IMR-90 (cell line): Measurements from ENCODE around the gene SPON1.

Experiments
- BHLHE40 ChIP-seq: fragments of 150-350 bp; IDR thresholded peaks from 2 replicates; pipeline ENCODE4 v1.6.1; 2016; ENCODE audit warnings: mild to moderate bottlenecking, low read depth, low read length
- CTCF ChIP-seq: conservative IDR thresholded peaks from 2 replicates; pipeline ENCODE4 v1.5.1; 2012; ENCODE audit warnings: mild to moderate bottlenecking, low read depth, low read length, improper control_type of control experiment
- ELK1 ChIP-seq: fragments of 150-350 bp; IDR thresholded peaks from 2 replicates; pipeline ENCODE4 v1.6.1; 2016; ENCODE audit warnings: low read depth, mild to moderate bottlenecking, low read length, moderate library complexity, borderline replicate concordance
- MAFK ChIP-seq: IDR thresholded peaks from 2 replicates; pipeline ENCODE4 v1.6.1; 2012; ENCODE audit warnings: low read depth, low read length, improper control_type of control experiment
- MAZ ChIP-seq: IDR thresholded peaks from 2 replicates; pipeline ENCODE4 v1.6.1; 2012; ENCODE audit warnings: low read depth, mild to moderate bottlenecking, low read length, improper control_type of control experiment, moderate library complexity, borderline replicate concordance
- POLR2A ChIP-seq: IDR thresholded peaks from 2 replicates; pipeline ENCODE4 v1.6.1; 2012; ENCODE audit warnings: mild to moderate bottlenecking, low read depth, low read length
- RAD21 ChIP-seq: IDR thresholded peaks from 2 replicates; pipeline ENCODE4 v1.6.1; 2012; ENCODE audit warnings: low read length, improper control_type of control experiment
- SMC3 ChIP-seq: fragments of 150-350 bp; IDR thresholded peaks from 2 replicates; pipeline ENCODE4 v1.6.1; 2016; ENCODE audit warnings: low read depth, mild to moderate bottlenecking, antibody characterized with exemption, low read length, moderate library complexity

- TF ChIP-seq POLR2A: no peak
- TF ChIP-seq CTCF: no peak
- no peak for TF ChIP-seq ELK1
- TF ChIP-seq MAZ: no peak
- no peak for TF ChIP-seq SMC3
- no peak for TF ChIP-seq RAD21
- TF ChIP-seq BHLHE40: no peak
- no peak for TF ChIP-seq MAFK
Observed at GRCh38 chr11:14036469-14036868, 73.9 kb downstream of the SPON1 start.
